ENCODE data around the gene CHML.

- TF ChIP-seq POLR2AphosphoS5 (IDR thresholded peaks at IDR 0.05) = no peak
- TF ChIP-seq POLR2A (IDR thresholded peaks at IDR 0.05) = no peak
Measured at GRCh38 chr1:241647658-241648057, 7.5 kb upstream of the CHML start.
